Astrocyte (in vitro differentiated cells and primary cell): ENCODE data around the gene PHF1. TPM values are rescaled to one million over a fixed set of nuclear protein-coding genes. Genes with fewer than 3 reads are reported as not detected.

Source experiments
- DNase-seq: peaks from one replicate; pipeline ENCODE4 v3.0.0-alpha.2; 2010; ENCODE audit warnings: low read depth
- FAIRE-seq: peaks from 2 replicates; lab custom pipeline; 2011; peaks lifted over from hg19 to GRCh38; lab: Jason Lieb, UNC
- H2AFZ ChIP-seq: 2 replicates; pipeline ENCODE4 v1.6.0; 2012; ENCODE audit warnings: low read depth, low read length, inconsistent platforms
- H3K27ac ChIP-seq: 2 replicates; pipeline ENCODE4 v1.5.1; 2011; ENCODE audit warnings: low read depth, low read length, inconsistent platforms
- H3K27me3 ChIP-seq: 2 replicates; pipeline ENCODE4 v1.6.0; 2011; ENCODE audit warnings: low read length, inconsistent platforms; ENCODE audit not compliant: insufficient read depth
- H3K36me3 ChIP-seq: 2 replicates; pipeline ENCODE4 v1.5.1; 2011; ENCODE audit warnings: low read length, inconsistent platforms; ENCODE audit not compliant: insufficient read depth
- H3K4me1 ChIP-seq: 2 replicates; pipeline ENCODE4 v1.5.1; 2011; ENCODE audit warnings: low read length, inconsistent platforms; ENCODE audit not compliant: insufficient read depth
- H3K4me2 ChIP-seq: 2 replicates; pipeline ENCODE4 v1.6.0; 2012; ENCODE audit warnings: low read length, inconsistent platforms
- H3K4me3 ChIP-seq: 2 replicates; pipeline ENCODE4 v1.5.1; 2011; ENCODE audit warnings: low read depth, mild to moderate bottlenecking, low read length, inconsistent platforms; ENCODE audit not compliant: insufficient read depth
- H3K79me2 ChIP-seq: 2 replicates; pipeline ENCODE4 v1.6.0; 2012; ENCODE audit warnings: mild to moderate bottlenecking, low read length, inconsistent platforms; ENCODE audit not compliant: insufficient read depth
- H3K9ac ChIP-seq: 2 replicates; pipeline ENCODE4 v1.6.0; 2012; ENCODE audit warnings: mild to moderate bottlenecking, low read length, inconsistent platforms
- H3K9me3 ChIP-seq: 2 replicates; pipeline ENCODE4 v1.5.1; 2012; ENCODE audit warnings: low read depth, mild to moderate bottlenecking, low read length, inconsistent platforms; ENCODE audit not compliant: insufficient read depth
- H4K20me1 ChIP-seq: 2 replicates; pipeline ENCODE4 v1.6.0; 2012; ENCODE audit warnings: low read length, inconsistent platforms; ENCODE audit not compliant: insufficient read depth
- H3K27ac Mint-ChIP-seq: one replicate; pipeline ENCODE4 v1.8.0; 2021; ENCODE audit warnings: mild to moderate bottlenecking, mixed read lengths; ENCODE audit not compliant: unreplicated experiment
- H3K27me3 Mint-ChIP-seq: one replicate; pipeline ENCODE4 v1.8.0; 2021; ENCODE audit warnings: low read depth, mixed read lengths; ENCODE audit not compliant: unreplicated experiment
- H3K36me3 Mint-ChIP-seq: one replicate; pipeline ENCODE4 v1.8.0; 2021; ENCODE audit warnings: low read depth, mixed read lengths; ENCODE audit not compliant: unreplicated experiment
- H3K4me1 Mint-ChIP-seq: one replicate; pipeline ENCODE4 v1.8.0; 2021; ENCODE audit warnings: low read depth, mixed read lengths; ENCODE audit not compliant: unreplicated experiment
- H3K4me3 Mint-ChIP-seq: one replicate; pipeline ENCODE4 v1.8.0; 2021; ENCODE audit warnings: mild to moderate bottlenecking, moderate library complexity, mixed read lengths; ENCODE audit not compliant: unreplicated experiment
- H3K9me3 Mint-ChIP-seq: one replicate; pipeline ENCODE4 v1.8.0; 2021; ENCODE audit warnings: mild to moderate bottlenecking, mixed read lengths; ENCODE audit not compliant: unreplicated experiment
- EZH2 ChIP-seq: IDR thresholded peaks from 2 replicates; pipeline ENCODE4 v1.6.1; 2012; ENCODE audit warnings: mild to moderate bottlenecking, low read length, inconsistent platforms; ENCODE audit not compliant: insufficient read depth
- total RNA-seq: library from RNA; stranded (reverse); gene quantifications from 2 replicates; pipeline ENCODE4 v1.2.1, GENCODE V29; 2021
- TF ChIP-seq, protein P1 (sequence below): IDR thresholded peaks from 2 replicates; pipeline ENCODE4 v1.5.1; 2011; ENCODE audit warnings: low read depth, mild to moderate bottlenecking, inconsistent platforms, low read length, moderate library complexity; ENCODE audit not compliant: insufficient read depth

The PHF1 gene
- total RNA-seq, 1 donor from 2014 or later: 34.3 TPM

DNA sequence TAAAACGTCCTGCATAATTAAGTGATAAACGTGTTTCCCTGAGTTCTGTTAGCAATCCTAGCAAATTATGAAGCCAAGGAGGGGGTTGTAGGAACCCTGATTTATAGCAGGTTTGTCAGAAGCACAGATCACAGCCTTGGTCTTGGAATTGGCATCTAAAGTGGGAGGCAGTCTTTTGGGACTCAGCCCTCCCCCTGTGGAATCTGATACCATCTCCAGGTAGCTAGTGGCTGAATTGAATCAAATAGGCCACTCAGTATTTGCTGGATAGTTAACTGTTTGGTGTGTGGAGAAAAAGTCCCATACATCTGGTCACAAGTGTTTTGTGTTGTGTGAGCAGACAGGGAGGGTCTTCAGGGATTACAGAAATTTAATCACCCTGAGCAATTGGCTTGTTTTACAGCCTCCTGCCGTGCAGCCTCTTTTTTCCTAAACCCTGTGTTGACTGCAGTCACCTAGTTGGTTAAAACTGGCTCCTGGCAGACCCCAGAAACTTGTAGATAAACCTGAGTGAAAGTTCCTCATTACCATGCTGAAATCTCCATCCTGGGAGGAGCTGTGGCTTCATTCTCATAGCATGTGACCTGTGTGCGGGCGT is 38.2 kb upstream of the PHF1 start:
- no peak overlapping the region for H3K4me3 Mint-ChIP-seq
- H3K36me3 Mint-ChIP-seq: no peaks in the 10 kb centered on the region
- Histone ChIP-seq H4K20me1 (no peaks in the 10 kb centered on the region), H3K36me3 (no peaks in the 10 kb centered on the region), H3K4me3 (no peak overlapping the region), H3K4me2 (no peak overlapping the region), H3K4me1 (peaks cover 5% of the 10 kb centered on the region), H3K27ac (no peak overlapping the region), H2AFZ (no peak overlapping the region), H3K9ac (no peak overlapping the region), H3K27me3 (no peaks in the 10 kb centered on the region), H3K9me3 (no peaks in the 10 kb centered on the region), H3K79me2 (no peaks in the 10 kb centered on the region)
- no peak overlapping the region for H3K27ac Mint-ChIP-seq
- no peaks in the 10 kb centered on the region for H3K4me1 Mint-ChIP-seq
- FAIRE-seq (no peak), DNase-seq (no peak)
- no peak for TF ChIP-seq EZH2
- TF ChIP-seq, protein P1, sequence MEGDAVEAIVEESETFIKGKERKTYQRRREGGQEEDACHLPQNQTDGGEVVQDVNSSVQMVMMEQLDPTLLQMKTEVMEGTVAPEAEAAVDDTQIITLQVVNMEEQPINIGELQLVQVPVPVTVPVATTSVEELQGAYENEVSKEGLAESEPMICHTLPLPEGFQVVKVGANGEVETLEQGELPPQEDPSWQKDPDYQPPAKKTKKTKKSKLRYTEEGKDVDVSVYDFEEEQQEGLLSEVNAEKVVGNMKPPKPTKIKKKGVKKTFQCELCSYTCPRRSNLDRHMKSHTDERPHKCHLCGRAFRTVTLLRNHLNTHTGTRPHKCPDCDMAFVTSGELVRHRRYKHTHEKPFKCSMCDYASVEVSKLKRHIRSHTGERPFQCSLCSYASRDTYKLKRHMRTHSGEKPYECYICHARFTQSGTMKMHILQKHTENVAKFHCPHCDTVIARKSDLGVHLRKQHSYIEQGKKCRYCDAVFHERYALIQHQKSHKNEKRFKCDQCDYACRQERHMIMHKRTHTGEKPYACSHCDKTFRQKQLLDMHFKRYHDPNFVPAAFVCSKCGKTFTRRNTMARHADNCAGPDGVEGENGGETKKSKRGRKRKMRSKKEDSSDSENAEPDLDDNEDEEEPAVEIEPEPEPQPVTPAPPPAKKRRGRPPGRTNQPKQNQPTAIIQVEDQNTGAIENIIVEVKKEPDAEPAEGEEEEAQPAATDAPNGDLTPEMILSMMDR: no peak
- H3K27me3 Mint-ChIP-seq: peaks cover 3% of the 10 kb centered on the region
- no peaks in the 10 kb centered on the region for H3K9me3 Mint-ChIP-seq

DNA sequence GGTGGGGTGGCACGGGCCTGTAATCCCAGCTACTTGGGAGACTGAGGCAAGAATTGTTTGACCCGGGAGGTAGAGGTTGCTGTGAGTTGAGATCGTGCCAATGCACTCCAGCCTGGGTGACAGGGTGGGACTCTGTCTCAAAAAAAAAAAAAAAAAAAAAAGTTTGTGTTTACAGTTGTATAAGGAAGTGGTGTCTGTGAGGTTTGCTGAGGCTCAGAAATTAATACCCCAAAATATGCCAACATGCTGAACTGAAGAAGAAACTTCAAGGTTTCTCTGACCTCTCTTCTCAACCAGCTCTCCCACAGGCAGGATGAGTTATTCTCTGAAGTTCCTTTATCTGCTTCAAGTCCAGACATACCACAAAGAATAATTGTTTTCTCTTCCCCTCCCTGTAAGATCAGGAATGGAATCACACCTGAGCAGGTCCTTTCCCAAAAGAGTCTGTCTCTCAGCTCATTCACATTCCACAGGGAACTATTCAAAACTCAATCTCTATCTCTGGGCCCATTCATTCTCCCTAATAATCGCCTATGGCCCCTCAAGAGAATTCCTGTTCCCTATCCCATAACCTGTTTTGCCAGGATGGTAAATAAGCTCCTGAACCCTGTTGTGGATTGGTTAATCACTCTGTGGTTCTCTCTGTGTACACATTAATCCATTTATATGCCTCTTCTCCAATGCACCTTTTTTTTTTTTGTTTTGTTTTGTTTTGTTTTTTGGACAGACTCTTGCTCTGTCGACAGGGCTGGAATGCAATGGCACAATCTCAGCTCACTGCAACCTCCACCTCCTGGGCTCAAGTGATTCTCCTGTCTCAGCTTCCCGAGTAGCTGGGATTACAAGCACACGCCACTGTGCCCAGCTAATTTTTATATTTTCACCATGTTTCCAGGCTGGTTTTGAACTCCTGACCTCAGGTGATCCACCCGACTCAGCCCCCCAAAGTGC is 36.6 kb upstream of the PHF1 start:
- no peaks in the 10 kb centered on the region for H3K36me3 Mint-ChIP-seq
- H3K9me3 Mint-ChIP-seq: no peaks in the 10 kb centered on the region
- no peak overlapping the region for H3K27ac Mint-ChIP-seq
- no peaks in the 10 kb centered on the region for H3K79me2 ChIP-seq
- H3K4me1 Mint-ChIP-seq: no peaks in the 10 kb centered on the region
- no peak overlapping the region for H3K9ac ChIP-seq
- no peak overlapping the region for H3K4me3 Mint-ChIP-seq
- DNase-seq (no peak), FAIRE-seq (no peak)
- no peak overlapping the region for H2AFZ ChIP-seq
- peaks cover 5% of the 10 kb centered on the region for H3K4me1 ChIP-seq
- no peaks in the 10 kb centered on the region for H3K27me3 ChIP-seq
- no peak for TF ChIP-seq EZH2
- TF ChIP-seq, protein P1: no peak
- no peak overlapping the region for H3K27ac ChIP-seq
- H3K9me3 ChIP-seq: no peaks in the 10 kb centered on the region
- H4K20me1 ChIP-seq: no peaks in the 10 kb centered on the region
- H3K4me3 ChIP-seq: no peak overlapping the region
- peaks cover 3% of the 10 kb centered on the region for H3K27me3 Mint-ChIP-seq
- H3K4me2 ChIP-seq: no peak overlapping the region
- H3K36me3 ChIP-seq: no peaks in the 10 kb centered on the region
